Stimulated activated naive CD8-positive, alpha-beta T cell treated with anti-CD3 and anti-CD28 coated beads, Interleukin-15, amount 100 ng/mL, for 72 hours (primary cell): ENCODE measurements around the gene LRRC8B.
"Not testable (repeated sequence)": the region's sequence is repeated elsewhere in the genome, so short reads cannot be mapped to it uniquely, and the experiment has no call there.

Experiments
- ATAC-seq: fragments of 150-1000 bp; cut with Tn5 transposase; 2 replicates; pipeline ENCODE4 v1.10.0; 2021; ENCODE audit warnings: mild to moderate bottlenecking, moderate library complexity
- DNase-seq, 2 donors: peaks; one replicate each; pipeline ENCODE4 v3.0.0; 2021 to 2022
- H3K27ac Mint-ChIP-seq, 2 donors: one replicate each; pipeline ENCODE4 v1.8.0; 2022; ENCODE audit warnings: mild to moderate bottlenecking in 2 of 2, mixed read lengths in 2 of 2, moderate library complexity in 2 of 2
- H3K27me3 Mint-ChIP-seq: one replicate; pipeline ENCODE4 v1.8.0; 2022; ENCODE audit warnings: mixed read lengths
- H3K4me1 Mint-ChIP-seq: one replicate; pipeline ENCODE4 v1.8.0; 2022; ENCODE audit warnings: mild to moderate bottlenecking, mixed read lengths
- H3K4me3 Mint-ChIP-seq, 2 donors: one replicate each; pipeline ENCODE4 v1.8.0; 2022; ENCODE audit warnings: mild to moderate bottlenecking in 2 of 2, mixed read lengths in 2 of 2, moderate library complexity in 1 of 2
- H3K9me3 Mint-ChIP-seq, 2 donors: one replicate each; pipeline ENCODE4 v1.8.0; 2022; ENCODE audit warnings: mixed read lengths in 2 of 2

LRRC8B gene

GRCh38 chr1:89613928-89614327 lies 89.3 kb downstream of the LRRC8B start:
- Mint-ChIP-seq H3K27ac (no peak overlapping the region), H3K4me1 (peaks cover 74% of the 10 kb centered on the region), H3K9me3 (peaks cover 11 to 19% of the 10 kb centered on the region in 2 donors), H3K27me3 (no peaks in the 10 kb centered on the region), H3K4me3 (no peak overlapping the region)
- DNase-seq (no peak), ATAC-seq (no peak)

GRCh38 chr1:89615676-89616598 lies 91.3 kb downstream of the LRRC8B start:
- no peak overlapping the region for H3K27ac Mint-ChIP-seq
- H3K4me1 Mint-ChIP-seq = peaks cover 64% of the 10 kb centered on the region
- no peaks in the 10 kb centered on the region for H3K27me3 Mint-ChIP-seq
- no peak overlapping the region for H3K4me3 Mint-ChIP-seq
- no peak for ATAC-seq
- DNase-seq = no peak
- H3K9me3 Mint-ChIP-seq = peaks cover 11 to 19% of the 10 kb centered on the region in 2 donors

GRCh38 chr1:89616844-89617627 lies 92.4 kb downstream of the LRRC8B start:
- no peaks in the 10 kb centered on the region for H3K27me3 Mint-ChIP-seq
- peaks cover 11 to 19% of the 10 kb centered on the region in 2 donors for H3K9me3 Mint-ChIP-seq
- peaks cover 63% of the 10 kb centered on the region for H3K4me1 Mint-ChIP-seq
- H3K27ac Mint-ChIP-seq = no peak overlapping the region
- H3K4me3 Mint-ChIP-seq = no peak overlapping the region
- DNase-seq (no peak), ATAC-seq (no peak)

GRCh38 chr1:89620664-89621063 lies 96.0 kb downstream of the LRRC8B start:
- Mint-ChIP-seq H3K27me3 (no peaks in the 10 kb centered on the region), H3K4me3 (peak overlapping the region; percentile 3 to 46), H3K27ac (no peak overlapping the region), H3K9me3 (peaks cover 11 to 19% of the 10 kb centered on the region in 2 donors), H3K4me1 (peaks cover 42% of the 10 kb centered on the region)
- DNase-seq = no peak
- no peak for ATAC-seq

- Mint-ChIP-seq H3K4me3 (no peak overlapping the region), H3K27ac (no peak overlapping the region), H3K9me3 (peaks cover 7 to 8% of the 10 kb centered on the region in 2 donors), H3K4me1 (peaks cover 47% of the 10 kb centered on the region), H3K27me3 (no peaks in the 10 kb centered on the region)
- DNase-seq (no peak), ATAC-seq (no peak)
These were observed 98.3 kb downstream of the LRRC8B start for GRCh38 chr1:89622895-89623294.

- Mint-ChIP-seq H3K4me1 (peaks cover 61% of the 10 kb centered on the region), H3K9me3 (no peaks in the 10 kb centered on the region)
These were observed 99.7 kb downstream of the LRRC8B start for GRCh38 chr1:89624314-89624713.

GRCh38 chr1:89624715-89625323 lies 100.2 kb downstream of the LRRC8B start:
- H3K9me3 Mint-ChIP-seq = no peaks in the 10 kb centered on the region
- ATAC-seq (no peak), DNase-seq (no peak)
- H3K27ac Mint-ChIP-seq = no peak overlapping the region
- H3K4me3 Mint-ChIP-seq = no peak overlapping the region
- H3K27me3 Mint-ChIP-seq = no peaks in the 10 kb centered on the region
- H3K4me1 Mint-ChIP-seq = peaks cover 66% of the 10 kb centered on the region

More at GRCh38 chr1:89624314-89624713, 99.7 kb downstream of the LRRC8B start:
- no peak for DNase-seq
- H3K27ac Mint-ChIP-seq = no peak overlapping the region
- ATAC-seq = no peak
- H3K27me3 Mint-ChIP-seq = no peaks in the 10 kb centered on the region
- no peak overlapping the region for H3K4me3 Mint-ChIP-seq

GRCh38 chr1:89627596-89627962 lies 103.0 kb downstream of the LRRC8B start:
- peak overlapping the region in 1 of 2 donors; percentile 21 for H3K4me3 Mint-ChIP-seq
- DNase-seq = no peak

GRCh38 chr1:89629146-89629545 lies 104.5 kb downstream of the LRRC8B start:
- Mint-ChIP-seq H3K4me3 (peak overlapping the region; percentile 30 to 74), H3K27ac (no peak overlapping the region), H3K27me3 (no peaks in the 10 kb centered on the region), H3K9me3 (no peaks in the 10 kb centered on the region), H3K4me1 (peaks cover 68% of the 10 kb centered on the region)
- ATAC-seq = no peak
- DNase-seq = no peak

More at GRCh38 chr1:89627596-89627962, 103.0 kb downstream of the LRRC8B start:
- Mint-ChIP-seq H3K4me1 (peaks cover 76% of the 10 kb centered on the region), H3K9me3 (no peaks in the 10 kb centered on the region), H3K27ac (peak overlapping the region in 1 of 2 donors; percentile 22), H3K27me3 (no peaks in the 10 kb centered on the region)
- ATAC-seq = no peak

GRCh38 chr1:89629600-89629999 lies 105.0 kb downstream of the LRRC8B start:
- peaks cover 68% of the 10 kb centered on the region for H3K4me1 Mint-ChIP-seq
- H3K9me3 Mint-ChIP-seq, DNase-seq, ATAC-seq, H3K27ac Mint-ChIP-seq, H3K27me3 Mint-ChIP-seq: not testable (repeated sequence)
- H3K4me3 Mint-ChIP-seq = peak overlapping the region; percentile 44 to 72

- H3K4me3 Mint-ChIP-seq = peak overlapping the region; percentile 44 to 72
- H3K27ac Mint-ChIP-seq = no peak overlapping the region
- no peaks in the 10 kb centered on the region for H3K27me3 Mint-ChIP-seq
- H3K9me3 Mint-ChIP-seq = no peaks in the 10 kb centered on the region
- DNase-seq (no peak), ATAC-seq (no peak)
- peaks cover 68% of the 10 kb centered on the region for H3K4me1 Mint-ChIP-seq
These were observed 105.4 kb downstream of the LRRC8B start for GRCh38 chr1:89630048-89630447.

- no peaks in the 10 kb centered on the region for H3K9me3 Mint-ChIP-seq
- H3K27me3 Mint-ChIP-seq = no peaks in the 10 kb centered on the region
- ATAC-seq (no peak), DNase-seq (no peak)
- H3K4me1 Mint-ChIP-seq = peaks cover 73% of the 10 kb centered on the region
- peak overlapping the region; percentile 94 to 97 for H3K27ac Mint-ChIP-seq
- peak overlapping the region; percentile 89 to 93 for H3K4me3 Mint-ChIP-seq
These were observed 107.4 kb downstream of the LRRC8B start for GRCh38 chr1:89631816-89632656.

GRCh38 chr1:89632657-89633247 lies 108.1 kb downstream of the LRRC8B start, which contains the start of gene LRRC8C:
TSS of gene LRRC8C (plus strand) at chr1:89633120. CDS start at chr1:89686474, 53,354 bp downstream.
- peak within 1 kb of the TSS; percentile 93 to 94 for H3K4me3 Mint-ChIP-seq
- no peaks in the 10 kb centered on the region for H3K9me3 Mint-ChIP-seq
- peak within 1 kb of the TSS; percentile 94 to 97 for H3K27ac Mint-ChIP-seq
- peak; percentile 90 for ATAC-seq
- H3K4me1 Mint-ChIP-seq = peaks cover 73% of the 10 kb centered on the region
- DNase-seq = peak; percentile 88 to 94
- no peaks in the 10 kb centered on the region for H3K27me3 Mint-ChIP-seq

- DNase-seq (peak; percentile 71 to 75), ATAC-seq (peak; percentile 68)
- Mint-ChIP-seq H3K9me3 (no peaks in the 10 kb centered on the region), H3K4me1 (peaks cover 73% of the 10 kb centered on the region), H3K27me3 (no peaks in the 10 kb centered on the region), H3K27ac (peak overlapping the region; percentile 93 to 96), H3K4me3 (peak overlapping the region; percentile 93 to 94)
These were observed 108.7 kb downstream of the LRRC8B start for GRCh38 chr1:89633248-89633799.
